ENCODE measurements around the gene COX6B2. TPM values are rescaled to one million over a fixed set of nuclear protein-coding genes. Genes with fewer than 3 reads are reported as not detected.

The COX6B2 gene
- total RNA-seq, 1 donor from 2014 or later: 0.17 TPM

DNA sequence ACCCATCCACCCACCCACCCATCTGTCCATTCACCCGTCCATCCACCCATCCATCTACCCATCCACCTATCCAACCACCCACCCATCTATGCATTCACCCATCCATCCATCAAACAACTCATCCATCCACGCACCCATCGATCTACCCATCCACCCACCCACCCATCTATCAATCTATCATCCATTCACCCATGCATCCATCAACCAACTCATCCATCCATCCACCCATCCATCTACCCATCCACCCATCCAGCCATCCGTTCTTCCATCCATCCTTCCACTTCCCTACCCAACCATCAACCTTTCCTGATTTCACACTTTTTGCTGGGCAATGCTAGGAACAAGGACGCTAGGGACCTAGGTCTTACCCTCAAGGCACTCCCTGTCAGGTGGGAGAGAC is 27.5 kb upstream of the COX6B2 start:
- peaks cover 21% of the 10 kb centered on the region for H3K4me1 Mint-ChIP-seq (ENCODE audit: low read depth)
- TF ChIP-seq CTCF (IDR thresholded peaks at IDR 0.05): no peak

GRCh38 chr19:55379174-55379573 is 24.7 kb upstream of the COX6B2 start:
- H3K27me3 Mint-ChIP-seq (ENCODE audit: low read depth): no peaks in the 10 kb centered on the region
- no peak overlapping the region for H3K4me3 Mint-ChIP-seq (ENCODE audit: unreplicated experiment)
- peaks cover 3% of the 10 kb centered on the region for H3K4me1 Mint-ChIP-seq (ENCODE audit: low read depth)
- H3K36me3 Mint-ChIP-seq (ENCODE audit: low read depth): no peaks in the 10 kb centered on the region
- TF ChIP-seq CTCF (IDR thresholded peaks at IDR 0.05): no peak
- no peaks in the 10 kb centered on the region for H3K9me3 Mint-ChIP-seq (ENCODE audit: low read depth)
- no peak for DNase-seq (ENCODE audit: low spot score)
- no peak overlapping the region for H3K27ac Mint-ChIP-seq (ENCODE audit: unreplicated experiment)

More for the DNA sequence above, 27.5 kb upstream of the COX6B2 start:
- no peak for DNase-seq (ENCODE audit: low spot score)
- H3K9me3 Mint-ChIP-seq (ENCODE audit: low read depth): no peaks in the 10 kb centered on the region
- H3K36me3 Mint-ChIP-seq (ENCODE audit: low read depth): peaks cover 7% of the 10 kb centered on the region
- H3K27me3 Mint-ChIP-seq (ENCODE audit: low read depth): no peaks in the 10 kb centered on the region
- H3K4me3 Mint-ChIP-seq (ENCODE audit: unreplicated experiment): no peak overlapping the region
- no peak overlapping the region for H3K27ac Mint-ChIP-seq (ENCODE audit: unreplicated experiment)

DNA sequence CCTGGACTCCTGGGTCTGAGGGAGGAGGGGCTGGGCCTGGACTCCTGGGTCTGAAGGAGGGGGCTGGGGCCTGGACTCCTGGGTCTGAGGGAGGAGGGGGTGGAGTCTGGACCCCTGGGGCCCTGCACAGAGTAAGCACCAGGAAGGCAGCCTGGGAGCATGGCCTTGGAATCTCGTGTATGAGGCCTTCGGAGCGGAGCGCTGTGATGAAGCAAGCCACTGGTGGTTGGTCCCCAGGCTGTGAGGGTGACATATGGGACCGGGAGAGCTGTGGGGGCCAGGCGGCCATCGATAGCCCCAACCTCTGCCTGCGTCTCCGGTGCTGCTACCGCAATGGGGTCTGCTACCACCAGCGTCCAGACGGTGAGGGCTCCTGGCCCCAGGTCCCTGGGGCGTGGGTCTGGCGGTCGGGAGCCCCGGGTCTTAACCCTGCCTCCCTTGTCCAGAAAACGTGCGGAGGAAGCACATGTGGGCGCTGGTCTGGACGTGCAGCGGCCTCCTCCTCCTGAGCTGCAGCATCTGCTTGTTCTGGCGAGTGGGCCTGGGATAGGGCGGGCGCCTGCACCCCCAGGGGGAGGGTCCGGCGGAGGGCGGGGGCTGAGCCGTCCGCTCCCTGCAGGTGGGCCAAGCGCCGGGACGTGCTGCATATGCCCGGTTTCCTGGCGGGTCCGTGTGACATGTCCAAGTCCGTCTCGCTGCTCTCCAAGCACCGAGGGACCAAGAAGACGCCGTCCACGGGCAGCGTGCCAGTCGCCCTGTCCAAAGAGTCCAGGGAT is 23.0 kb upstream of the COX6B2 start:
- Mint-ChIP-seq H3K4me1 (ENCODE audit: low read depth) (peaks cover 7% of the 10 kb centered on the region), H3K27ac (ENCODE audit: unreplicated experiment) (no peak overlapping the region), H3K4me3 (ENCODE audit: unreplicated experiment) (no peak overlapping the region), H3K36me3 (ENCODE audit: low read depth) (no peaks in the 10 kb centered on the region), H3K27me3 (ENCODE audit: low read depth) (no peaks in the 10 kb centered on the region), H3K9me3 (ENCODE audit: low read depth) (no peaks in the 10 kb centered on the region)
- no peak for TF ChIP-seq CTCF (IDR thresholded peaks at IDR 0.05)
- no peak for DNase-seq (ENCODE audit: low spot score)

GRCh38 chr19:55376241-55376933 is 21.9 kb upstream of the COX6B2 start, which contains the start of gene TMEM190:
TMEM190 (plus strand) TSS chr19:55376826; CDS start chr19:55376854, 28 bp downstream.
- no peaks in the 10 kb centered on the region for H3K36me3 Mint-ChIP-seq (ENCODE audit: low read depth)
- no peak within 1 kb of the TSS for H3K27ac Mint-ChIP-seq (ENCODE audit: unreplicated experiment)
- H3K4me1 Mint-ChIP-seq (ENCODE audit: low read depth): peaks cover 11% of the 10 kb centered on the region
- H3K9me3 Mint-ChIP-seq (ENCODE audit: low read depth): no peaks in the 10 kb centered on the region
- no peak within 1 kb of the TSS for H3K4me3 Mint-ChIP-seq (ENCODE audit: unreplicated experiment)
- DNase-seq (ENCODE audit: low spot score): peak; percentile 85
- H3K27me3 Mint-ChIP-seq (ENCODE audit: low read depth): no peaks in the 10 kb centered on the region
- no peak for TF ChIP-seq CTCF (IDR thresholded peaks at IDR 0.05)

- Mint-ChIP-seq H3K27ac (ENCODE audit: unreplicated experiment) (peak overlapping the region; percentile 24), H3K36me3 (ENCODE audit: low read depth) (no peaks in the 10 kb centered on the region), H3K4me1 (ENCODE audit: low read depth) (peaks cover 22% of the 10 kb centered on the region), H3K4me3 (ENCODE audit: unreplicated experiment) (no peak overlapping the region), H3K9me3 (ENCODE audit: low read depth) (no peaks in the 10 kb centered on the region), H3K27me3 (ENCODE audit: low read depth) (no peaks in the 10 kb centered on the region)
- DNase-seq (ENCODE audit: low spot score): no peak
- TF ChIP-seq CTCF (IDR thresholded peaks at IDR 0.05): no peak
Observed at GRCh38 chr19:55373993-55374757, 19.7 kb upstream of the COX6B2 start.
